TTC549 (cell line): ENCODE results near the gene SLC25A48.
"Not testable (repeated sequence)": the region's sequence is repeated elsewhere in the genome, so short reads cannot be mapped to it uniquely, and the experiment has no call there.

Experiments used
- FAIRE-seq: peaks from 2 replicates; lab custom pipeline; 2012; peaks lifted over from hg19 to GRCh38; lab: Jason Lieb, UNC

Gene SLC25A48

DNA sequence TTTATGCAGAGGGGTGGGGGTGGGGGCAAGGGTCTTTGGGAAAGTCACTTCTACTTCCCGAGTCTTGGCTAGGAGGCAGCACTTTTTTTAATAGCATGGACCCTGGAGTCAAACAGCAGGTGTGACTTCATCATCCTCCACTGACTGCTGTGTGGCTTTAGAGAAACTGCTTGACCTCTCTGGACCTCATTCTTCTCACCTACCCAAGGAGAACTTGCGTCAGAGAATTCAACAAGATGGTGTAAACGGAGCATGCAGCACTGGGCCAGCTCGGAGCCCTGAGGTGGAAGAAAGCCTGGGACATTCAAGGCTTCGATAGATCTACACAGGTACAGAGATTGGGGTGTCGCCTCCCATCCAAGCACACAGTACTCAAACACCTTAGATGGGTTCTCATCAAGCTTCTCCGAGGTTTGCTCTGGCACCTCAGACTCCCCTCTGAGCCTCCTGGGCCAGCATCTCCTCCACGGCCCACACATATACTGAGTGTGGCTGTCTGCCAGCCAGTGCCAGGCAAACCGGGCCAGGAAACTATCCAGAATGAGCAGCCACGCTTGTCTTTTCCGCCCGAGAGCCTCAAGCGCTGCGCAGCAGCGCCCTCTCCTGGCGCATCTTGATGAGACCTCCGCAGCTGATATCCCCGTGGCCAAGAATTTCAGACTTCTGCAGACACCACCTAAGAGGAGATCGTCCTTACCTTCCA is 4.6 kb upstream of the SLC25A48 start:
- FAIRE-seq = no peak

DNA sequence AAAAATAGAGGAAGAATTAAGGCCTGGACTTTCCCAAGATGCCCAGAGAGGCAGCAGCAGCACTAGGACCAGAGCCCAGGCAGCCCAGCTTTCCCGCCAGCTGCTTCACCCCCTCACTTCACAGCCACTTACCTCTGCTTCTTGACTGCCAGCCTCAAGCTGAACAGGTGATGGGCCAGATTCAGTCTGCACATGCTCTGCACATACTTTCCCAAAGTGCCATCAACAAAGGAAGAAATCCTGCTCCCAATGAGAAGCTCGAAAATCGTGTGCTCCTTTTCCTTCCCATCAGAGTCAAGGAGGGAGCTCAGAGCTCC is 4.1 kb upstream of the SLC25A48 start:
- FAIRE-seq = no peak

DNA sequence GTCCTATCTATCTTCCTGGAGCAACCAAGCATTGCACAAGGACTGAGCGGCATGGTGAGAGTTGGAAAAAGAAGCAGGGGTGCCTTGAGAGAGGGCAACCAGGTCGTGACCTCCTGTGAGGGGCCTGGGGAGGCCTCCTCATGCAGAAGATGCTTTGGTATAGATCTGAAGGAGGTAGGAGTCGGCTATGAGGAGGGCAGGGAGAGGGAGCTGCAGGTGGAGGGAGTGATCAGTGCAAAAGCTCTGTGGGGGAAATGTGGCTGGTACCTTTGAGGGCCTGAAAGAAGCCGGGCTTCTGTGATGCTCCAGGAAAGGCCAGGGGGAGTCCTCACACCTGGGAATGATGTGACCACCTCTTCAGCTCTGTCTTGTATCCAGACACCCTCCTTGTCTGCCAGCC is 3.6 kb upstream of the SLC25A48 start:
- no peak for FAIRE-seq

DNA sequence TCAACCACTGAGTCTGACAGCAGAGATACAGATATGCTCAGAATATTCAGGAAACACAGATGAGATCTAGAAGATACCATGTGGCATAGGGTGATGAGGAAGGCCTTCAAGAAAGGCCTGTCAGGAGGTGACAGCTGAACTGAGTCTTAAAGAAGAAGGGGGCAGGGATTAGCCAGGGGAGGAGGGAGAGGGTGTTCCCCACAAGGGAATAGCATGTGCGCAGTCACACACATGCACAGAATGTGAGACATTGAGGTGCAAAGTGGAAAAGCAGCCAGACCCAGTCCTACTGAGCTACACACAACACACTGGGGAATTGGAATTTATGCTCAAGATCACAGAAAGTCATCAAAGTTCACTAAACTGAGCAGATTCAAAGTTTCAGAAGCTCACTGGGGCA is 3.0 kb upstream of the SLC25A48 start:
- FAIRE-seq = no peak

DNA sequence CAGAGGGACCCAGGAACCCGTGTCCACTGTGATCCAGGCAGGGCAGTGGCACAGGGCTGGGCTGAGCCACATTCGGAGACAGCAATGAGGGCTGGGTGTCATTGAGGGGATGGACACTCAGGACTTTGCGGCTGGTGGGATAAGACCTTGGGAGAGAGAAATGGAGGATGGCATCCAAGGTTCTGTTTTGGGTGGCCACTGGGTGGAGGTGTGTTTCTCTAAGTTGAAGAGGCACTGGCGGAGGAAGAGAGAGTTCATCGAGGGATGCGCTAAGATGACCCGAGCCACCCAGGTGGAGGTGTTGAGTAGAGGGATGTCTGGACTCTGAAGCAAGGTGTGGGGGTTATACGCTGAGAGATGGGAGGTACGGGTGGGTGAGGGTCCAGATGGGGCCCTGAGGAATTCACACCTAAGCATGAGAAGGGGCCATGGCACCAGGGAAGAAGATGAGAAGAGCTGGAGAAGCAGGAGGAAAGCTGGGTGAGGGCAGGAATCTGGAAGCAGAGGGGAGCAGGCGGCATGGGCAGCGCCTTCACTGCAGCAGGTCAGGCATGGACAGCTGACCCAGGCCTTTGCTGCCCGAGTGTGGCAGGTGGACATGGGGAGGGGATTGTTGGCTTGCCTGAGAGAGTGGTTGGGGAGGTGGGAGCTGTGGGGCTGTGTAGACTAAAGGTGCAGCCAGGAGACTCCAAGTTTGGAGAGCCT is 2.5 kb upstream of the SLC25A48 start:
- no peak for FAIRE-seq

DNA sequence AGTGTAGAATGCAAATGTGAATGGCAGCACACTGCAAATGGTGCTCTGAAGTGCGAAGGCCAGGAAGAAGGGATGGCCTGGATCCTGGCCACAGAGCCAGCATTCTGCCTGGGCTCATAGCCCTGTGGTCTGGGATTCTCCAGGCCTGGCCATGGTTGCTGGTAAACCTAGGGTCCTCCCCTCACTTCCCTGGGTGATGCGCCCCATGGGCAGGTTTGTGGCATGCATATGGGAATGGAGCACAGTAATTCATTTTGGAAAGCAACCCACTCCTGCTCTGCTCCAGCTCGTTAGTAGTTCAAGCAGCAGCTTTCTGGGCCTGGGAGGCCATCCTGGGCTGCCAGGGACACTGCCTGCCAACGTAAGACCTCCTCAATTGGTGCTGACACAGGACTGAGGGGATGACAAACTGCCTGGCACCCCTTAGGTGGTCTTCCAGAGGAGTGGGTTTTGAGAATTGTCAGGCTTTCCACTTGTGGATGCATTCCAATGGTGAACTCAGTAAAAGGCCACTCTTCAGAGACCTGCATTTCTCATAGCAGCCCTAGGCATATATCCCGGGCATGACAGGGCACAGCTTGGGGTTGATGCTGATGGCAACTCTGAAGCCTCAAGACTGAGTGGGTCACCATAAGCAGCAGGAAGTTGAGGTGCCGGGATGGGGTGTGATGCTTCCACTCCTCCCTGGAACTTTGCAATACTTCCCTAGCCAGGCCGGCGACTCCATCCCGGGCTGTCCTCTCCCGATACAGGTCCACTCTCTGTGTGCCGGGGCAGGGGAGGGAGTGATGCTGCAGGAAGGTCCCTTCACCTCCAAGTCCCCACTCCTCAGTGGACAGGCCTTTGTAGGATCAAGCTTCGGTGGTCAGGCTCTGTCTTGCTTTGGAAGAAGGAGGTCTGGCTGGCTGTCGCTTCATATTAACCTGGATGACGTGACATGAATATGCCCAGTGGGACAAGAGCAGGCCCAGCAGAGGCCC is 1.2 kb upstream of the SLC25A48 start:
- FAIRE-seq = no peak

DNA sequence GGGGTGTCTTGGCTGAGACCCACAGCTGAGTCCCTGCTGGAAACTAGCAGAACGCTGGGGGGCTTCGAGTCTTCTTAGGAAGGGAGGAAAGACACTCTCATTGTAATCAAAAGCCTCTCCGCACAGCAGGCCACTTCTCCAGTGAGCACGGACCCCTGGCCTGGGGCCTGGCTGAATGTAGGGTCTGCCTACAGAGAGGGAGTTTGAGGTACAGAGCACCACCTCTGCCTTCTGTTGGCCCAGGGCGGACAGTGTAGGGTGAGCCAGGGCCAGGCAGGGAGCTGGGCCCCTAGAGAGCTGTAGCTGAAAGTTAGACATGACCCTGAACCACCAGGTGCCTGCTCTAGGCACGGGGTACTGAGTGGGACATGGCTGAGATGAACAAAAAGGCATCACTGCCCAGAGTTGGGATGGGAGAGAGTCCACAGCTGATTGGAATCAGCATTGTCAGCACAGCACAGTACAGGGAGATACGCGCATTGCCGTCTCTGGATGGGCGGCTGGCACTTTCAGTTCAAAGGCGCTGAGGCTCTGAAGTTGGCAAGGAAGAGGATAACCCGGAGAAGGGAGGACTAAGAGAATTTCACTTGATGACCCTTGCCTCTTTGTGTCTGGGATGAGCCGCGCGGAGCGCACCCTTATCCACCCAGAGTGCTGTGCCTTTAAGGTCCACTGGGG is 363 bp upstream of the SLC25A48 start:
- FAIRE-seq = no peak

DNA sequence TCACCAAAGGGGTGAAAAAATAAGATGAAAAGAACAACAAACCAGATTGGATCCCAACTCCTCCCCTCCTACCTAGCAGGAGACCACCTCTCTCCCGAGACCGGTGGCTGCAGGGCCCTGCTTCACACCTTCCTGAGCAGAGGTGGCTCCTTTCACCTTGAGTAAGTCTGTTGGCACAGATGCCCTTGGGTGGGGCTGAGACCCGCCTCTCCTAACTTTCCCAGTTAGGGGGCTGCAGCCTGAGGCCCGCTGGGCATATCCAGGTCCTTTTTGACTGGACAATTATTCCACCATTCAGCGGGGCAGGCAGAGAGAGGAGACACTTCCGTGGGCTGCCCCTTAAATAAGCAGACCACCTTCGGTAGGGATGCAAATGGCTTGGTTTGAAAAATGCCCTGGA is 1.3 kb downstream of the SLC25A48 start:
- no peak for FAIRE-seq

DNA sequence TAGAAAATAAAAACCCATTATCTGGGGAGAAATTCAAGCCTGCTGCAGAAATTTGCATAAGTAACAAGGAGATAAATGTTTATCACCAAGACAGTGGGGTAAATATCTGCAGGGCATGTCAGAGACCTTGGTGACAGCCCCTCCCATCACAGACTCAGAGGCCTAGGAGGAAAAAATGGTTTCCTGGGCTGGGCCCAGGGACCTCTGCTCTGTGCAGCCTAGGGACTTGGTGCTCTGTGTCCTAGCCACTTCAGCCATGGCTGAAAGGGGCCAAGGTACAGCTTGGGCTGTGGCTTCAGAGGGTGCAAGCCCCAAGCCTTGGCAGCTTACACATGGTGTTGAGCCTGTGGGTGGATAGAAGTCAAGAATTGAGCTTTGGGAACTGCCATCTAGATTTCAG is 3.9 kb downstream of the SLC25A48 start:
- not testable (repeated sequence) for FAIRE-seq

DNA sequence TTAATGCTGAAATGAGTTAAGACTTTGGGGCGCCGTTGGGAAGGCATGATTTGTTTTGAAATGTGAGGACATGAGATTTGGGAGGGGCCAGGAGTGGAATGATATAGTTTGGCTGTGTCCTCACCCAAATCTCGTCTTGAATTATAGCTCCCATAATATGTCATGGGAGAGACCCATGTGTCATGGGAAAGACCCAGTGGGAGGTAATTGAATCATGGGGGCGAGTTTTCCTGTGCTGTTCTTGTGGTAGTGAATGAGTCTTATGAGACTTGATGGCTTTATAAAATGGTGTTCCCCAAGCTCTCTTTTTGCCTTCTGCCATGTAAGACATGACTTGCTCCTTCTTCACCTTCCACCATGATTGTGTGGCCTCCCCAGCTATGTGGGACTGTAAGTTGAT is 5.1 kb downstream of the SLC25A48 start:
- FAIRE-seq = no peak

DNA sequence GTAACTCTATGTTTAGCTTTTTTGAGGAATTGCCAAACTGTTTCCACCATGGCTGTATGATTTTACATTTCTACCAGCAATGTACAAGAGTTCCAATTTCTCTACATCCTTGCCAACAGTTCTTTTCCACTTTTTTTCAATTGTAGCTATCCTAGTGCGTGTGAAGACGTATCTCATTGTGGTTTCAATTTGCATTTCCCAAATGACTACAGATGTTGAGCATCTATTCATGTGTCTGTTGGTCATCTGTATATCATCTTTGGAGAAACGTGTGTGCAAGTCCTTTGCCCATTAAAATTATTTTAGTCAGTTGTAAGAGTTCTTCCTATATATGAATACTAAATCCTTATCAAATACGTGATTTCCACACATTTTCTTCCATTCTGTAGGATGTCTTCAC is 6.5 kb downstream of the SLC25A48 start:
- FAIRE-seq = no peak

DNA sequence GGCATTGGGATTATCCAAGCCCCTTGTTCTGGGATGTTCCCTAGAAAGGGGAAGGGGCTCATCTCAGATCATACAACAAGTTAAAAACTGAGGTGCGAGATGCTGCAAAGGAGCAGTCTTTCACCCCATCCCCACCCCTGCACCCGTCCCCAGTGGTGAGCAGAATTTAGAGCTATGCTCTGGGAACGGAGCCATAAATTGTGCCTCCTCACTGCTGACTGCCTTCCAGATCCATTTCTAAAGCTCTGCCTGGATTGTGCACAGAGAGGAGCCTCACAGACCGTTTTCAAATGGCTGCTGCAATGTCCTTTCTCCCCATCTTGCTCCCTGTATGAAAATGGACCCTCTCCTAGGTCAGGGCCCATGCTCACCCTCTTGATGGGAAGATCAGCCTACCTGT is 8.3 kb downstream of the SLC25A48 start:
- no peak for FAIRE-seq

DNA sequence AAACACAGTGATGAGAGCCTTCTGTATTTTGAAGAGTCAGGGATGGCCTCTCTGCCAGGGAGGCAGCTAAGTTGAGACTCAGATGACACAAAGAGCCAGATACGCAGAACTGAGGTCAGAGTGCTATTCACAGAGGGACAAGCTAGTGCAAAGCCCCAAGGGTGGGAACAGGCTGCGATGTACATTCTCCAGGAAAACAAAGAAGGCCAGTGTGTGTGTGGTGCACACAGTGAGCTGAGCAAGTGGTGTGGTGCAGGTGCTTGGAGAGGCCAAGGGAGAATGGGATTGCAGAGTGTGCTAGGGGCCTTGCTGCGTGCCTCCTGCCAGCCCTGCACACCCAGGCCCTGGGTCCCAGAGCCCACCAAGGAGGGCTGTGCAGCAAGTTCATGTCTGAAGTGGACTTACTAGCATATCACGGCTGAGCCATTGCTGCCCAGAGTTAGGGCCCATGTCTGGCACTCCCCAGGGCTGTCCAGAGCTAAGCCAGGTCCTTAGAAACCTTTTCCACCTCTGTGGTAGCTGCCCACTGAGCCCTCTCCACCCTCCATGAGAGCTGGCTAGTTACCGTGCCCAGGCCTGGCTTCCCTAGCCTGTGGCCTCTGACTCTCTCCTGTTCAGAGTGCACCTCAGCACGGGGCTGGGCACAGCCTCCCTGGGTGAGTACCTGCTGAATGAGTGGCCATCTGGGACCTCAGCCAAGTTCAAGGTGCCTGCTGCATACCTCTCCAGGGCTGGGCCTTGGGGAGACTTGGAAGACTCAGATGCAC is 9.3 kb downstream of the SLC25A48 start:
- no peak for FAIRE-seq

DNA sequence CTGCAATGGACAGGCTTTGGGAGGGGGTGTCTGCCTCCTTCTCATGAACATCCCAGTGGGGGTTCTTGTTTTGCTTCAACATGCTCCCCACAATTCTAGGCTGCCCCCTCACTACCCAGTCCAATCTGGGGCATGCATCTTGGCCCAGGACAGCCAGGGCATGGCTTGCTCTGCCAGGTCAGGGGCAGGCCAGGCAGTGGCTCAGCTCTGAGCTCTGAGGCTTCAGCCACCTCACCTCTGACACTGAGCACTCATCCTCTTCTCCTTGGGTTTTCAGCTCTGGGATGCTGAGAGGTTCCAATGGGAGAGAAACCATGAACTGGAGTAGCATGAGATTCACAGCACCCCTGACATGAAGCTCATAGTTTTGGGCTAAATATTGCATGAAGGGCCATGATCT is 11.8 kb downstream of the SLC25A48 start:
- no peak for FAIRE-seq

DNA sequence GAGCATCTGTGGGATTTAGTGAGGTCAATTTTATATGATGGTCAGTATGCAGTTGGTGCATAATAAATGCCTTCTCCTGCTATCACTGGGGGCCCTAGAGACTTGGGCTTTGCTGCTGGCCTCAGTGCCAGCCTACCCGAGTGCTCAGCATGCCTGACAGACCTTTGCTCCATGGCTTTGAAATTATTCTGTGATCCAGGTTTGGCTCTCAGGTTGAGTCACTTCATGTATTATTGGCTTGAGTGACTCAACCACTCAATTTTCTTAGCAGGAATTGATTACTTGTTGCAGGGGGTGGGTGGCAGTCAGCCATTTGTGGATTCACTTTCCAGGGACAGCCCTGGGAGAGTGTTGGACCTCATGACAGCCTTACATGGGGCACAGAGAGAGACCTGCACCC is 13.5 kb downstream of the SLC25A48 start:
- FAIRE-seq = no peak

DNA sequence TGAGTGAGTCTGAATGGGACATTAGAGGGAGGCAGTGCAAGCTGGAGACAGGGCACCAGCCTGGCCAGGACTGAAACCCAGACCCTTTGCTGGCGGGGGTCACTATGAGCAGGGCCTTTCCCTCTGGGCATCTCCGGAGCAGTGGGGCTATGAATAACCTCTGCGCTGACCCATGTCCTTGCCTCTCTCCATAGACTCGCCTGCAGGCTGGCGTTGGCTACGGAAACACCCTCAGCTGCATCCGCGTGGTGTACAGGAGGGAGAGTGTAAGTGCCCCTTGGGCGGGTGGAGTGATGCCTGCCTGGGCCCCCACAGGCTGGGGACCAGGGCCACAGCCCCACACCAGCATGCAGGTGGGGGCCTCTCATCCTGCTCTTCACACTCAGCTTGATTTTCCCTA is 15.8 kb downstream of the SLC25A48 start:
- no peak for FAIRE-seq

DNA sequence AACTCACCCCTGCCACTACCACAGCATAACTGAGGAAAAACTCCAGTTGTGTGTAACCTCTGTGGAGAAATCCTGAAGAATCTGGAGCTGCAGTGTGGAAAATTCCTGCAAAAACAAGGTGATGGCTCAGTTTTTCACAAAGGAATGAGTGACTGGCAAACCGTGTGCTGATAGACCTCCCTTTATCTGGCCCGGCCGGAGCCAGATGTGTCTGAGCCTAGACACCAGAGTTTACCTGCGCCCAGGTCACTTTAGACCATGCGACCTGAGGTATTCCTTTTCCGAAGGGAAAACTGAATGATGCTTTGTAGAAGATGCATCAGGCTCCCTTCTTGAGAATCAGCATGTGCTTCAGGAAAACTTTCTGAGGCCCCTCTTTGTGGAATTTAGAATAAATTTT is 16.2 kb downstream of the SLC25A48 start:
- FAIRE-seq = no peak

DNA sequence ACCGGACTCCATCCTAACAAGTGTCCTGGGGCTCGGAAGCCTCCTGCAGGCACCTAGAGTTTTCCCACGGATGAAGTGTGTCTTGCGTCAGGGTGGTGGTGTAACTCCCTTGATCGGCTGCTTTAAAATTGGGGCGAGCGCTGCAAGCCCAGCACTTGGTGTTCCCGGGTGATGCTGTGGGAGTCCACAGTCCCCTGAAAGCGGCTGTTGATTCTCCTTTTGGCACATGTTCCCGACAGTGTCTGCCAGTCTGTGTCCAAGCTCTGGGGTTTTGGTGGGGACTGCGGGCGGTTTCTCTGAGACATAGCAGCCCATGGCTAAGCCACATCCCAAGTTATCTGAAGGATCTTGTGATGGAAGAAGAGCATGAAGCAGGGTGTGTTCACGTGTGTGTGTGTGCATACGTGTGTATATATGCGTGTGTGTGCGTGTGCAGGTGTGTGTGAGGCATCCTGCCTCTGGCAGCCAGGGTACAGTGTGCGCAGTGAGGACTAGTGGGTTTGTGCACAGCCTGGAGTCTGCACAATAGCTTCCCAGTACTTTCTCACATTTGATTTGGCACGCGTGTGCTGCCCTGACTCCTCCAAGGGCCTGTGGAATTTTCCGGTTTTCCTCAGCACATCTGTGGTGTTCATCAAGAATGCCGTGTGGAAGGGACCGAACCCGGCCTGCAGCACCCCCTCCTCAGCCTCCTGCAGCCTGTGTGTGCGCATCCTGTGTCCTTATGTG is 16.9 kb downstream of the SLC25A48 start:
- no peak for FAIRE-seq

DNA sequence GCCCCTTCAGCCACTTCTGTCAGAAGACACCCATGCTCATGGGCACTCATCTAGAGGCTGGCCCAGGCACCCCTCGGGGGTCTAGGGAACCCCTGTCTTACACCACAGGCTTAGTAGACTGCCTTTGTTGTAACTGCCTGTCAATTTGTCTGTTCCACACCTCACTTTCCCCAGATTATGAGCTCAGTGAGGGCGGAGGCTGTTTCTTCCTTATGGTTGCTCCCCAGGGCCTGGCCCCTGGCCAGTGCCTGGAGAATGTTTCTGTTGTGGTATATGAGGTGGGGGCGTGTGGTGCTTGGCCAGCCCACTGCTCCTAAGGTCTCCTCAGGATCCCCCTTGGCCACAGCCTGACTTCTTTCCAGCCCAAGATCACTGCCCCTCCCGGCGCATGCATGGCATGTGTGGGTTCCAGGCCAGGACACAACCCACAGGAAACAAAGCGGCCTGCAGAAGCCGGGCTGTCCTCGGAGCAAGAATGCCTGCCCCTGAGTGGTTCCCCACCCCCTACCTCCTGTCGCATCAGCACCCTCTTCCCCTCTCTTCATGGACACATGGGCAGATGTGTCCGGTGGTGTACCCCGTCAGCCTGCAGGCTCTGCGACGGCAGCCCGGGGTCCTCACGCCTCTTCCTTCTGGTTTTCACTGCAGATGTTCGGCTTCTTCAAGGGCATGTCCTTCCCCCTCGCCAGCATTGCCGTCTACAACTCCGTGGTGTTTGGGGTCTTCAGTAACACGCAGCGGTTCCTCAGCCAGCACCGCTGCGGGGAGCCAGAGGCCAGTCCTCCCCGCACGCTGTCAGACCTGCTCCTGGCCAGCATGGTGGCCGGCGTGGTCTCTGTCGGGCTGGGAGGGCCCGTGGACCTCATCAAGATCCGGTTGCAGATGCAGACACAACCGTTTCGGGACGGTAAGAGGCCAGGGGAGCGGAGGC is 17.7 kb downstream of the SLC25A48 start:
- FAIRE-seq = no peak
